Heart right ventricle (tissue), 16 donors: ENCODE measurements around the gene LIF. TPM values are rescaled to one million over a fixed set of nuclear protein-coding genes. Genes with fewer than 3 reads are reported as not detected.

Experiments used
- ATAC-seq, 8 donors: fragments of 200-7000 bp; cut with Tn5 transposase; one replicate each; pipeline ENCODE4 v1.9.1; 2020; ENCODE audit warnings: mild to moderate bottlenecking in 8 of 8, moderate library complexity in 8 of 8, moderate number of reproducible peaks in 1 of 8
- DNase-seq, 2 donors: peaks; one replicate each; pipeline ENCODE4 v3.0.0-alpha.2; 2020
- H3K27ac ChIP-seq, 10 donors: fragments of 200-600 bp; sonication (generic) in 2 of 10; one replicate each; pipeline versions ENCODE4 v1.5.0 to v1.8.0; 2020 to 2022; ENCODE audit warnings: mild to moderate bottlenecking in 3 of 10
- H3K27me3 ChIP-seq, 7 donors: fragments of 200-600 bp; one replicate each; pipeline ENCODE4 v1.8.0; 2021 to 2022; ENCODE audit warnings: mild to moderate bottlenecking in 2 of 7
- H3K36me3 ChIP-seq, 9 donors: fragments of 200-600 bp; sonication (generic) in 1 of 9; one replicate each; pipeline versions ENCODE4 v1.5.0 to v1.8.0; 2020 to 2022; ENCODE audit warnings: mild to moderate bottlenecking in 2 of 9
- H3K4me1 ChIP-seq, 9 donors: fragments of 200-600 bp; sonication (generic) in 1 of 9; one replicate each; pipeline versions ENCODE4 v1.5.0 to v1.8.0; 2020 to 2022; ENCODE audit warnings: mild to moderate bottlenecking in 4 of 9
- H3K4me3 ChIP-seq, 10 donors: fragments of 200-600 bp; sonication (generic) in 2 of 10; one replicate each; pipeline versions ENCODE4 v1.5.0 to v1.8.0; 2020 to 2022; ENCODE audit warnings: mild to moderate bottlenecking in 7 of 10, moderate library complexity in 2 of 10
- H3K9me3 ChIP-seq, 11 donors: fragments of 200-600 bp in 10 of 11; sonication (generic) in 2 of 11; one replicate each; pipeline versions ENCODE4 v1.5.0 to v1.8.0; 2013 to 2022; ENCODE audit warnings: mild to moderate bottlenecking in 2 of 11, control low read depth in 1 of 11, moderate library complexity in 1 of 11
- CTCF ChIP-seq, 9 donors: fragments of 200-600 bp; sonication (generic) in 2 of 9; IDR thresholded peaks; one replicate each; pipeline versions ENCODE4 v1.5.0 to v1.8.0; 2021 to 2022; ENCODE audit warnings: antibody characterized with exemption in 9 of 9, mild to moderate bottlenecking in 5 of 9, moderate library complexity in 1 of 9
- WGBS, 2 donors: extraction: QIAGEN DNeasy Blood & Tissue Kit; methylation state at CpG; one replicate each; pipeline ENCODE4 v1.1.7; 2013; ENCODE audit warnings: inconsistent platforms in 1 of 2; 5-methylcytosine and 5-hydroxymethylcytosine counted together
- intact Hi-C, 10 donors: fragments of 100-400 bp; cut with DNase I; formaldehyde crosslinking; loops; one replicate each; pipeline versions ENCODE4 v1.11.1 to v1.14.2; 2022
- polyA plus RNA-seq, 2 donors: library from polyadenylated mRNA; stranded (reverse); fragments of 200-250 nt; gene quantifications; one replicate each; pipeline ENCODE4 v1.2.3, GENCODE V29; 2013
- total RNA-seq, 10 donors: library from RNA; stranded (reverse); fragmentation: NEBNext Ultra II Directional in 3 of 10; extraction: Animal tissue kit (Norgen Biotek cat#: 25700) in 3 of 10; gene quantifications; one replicate each; pipeline versions ENCODE4 v1.2.1 to v1.2.4, GENCODE V29; 2021 to 2023
- donor health status: Arrhythmogenic right ventricular cardiomyopathy.
- donor health status: ischemic (EF 13 %, LVEDD 7.1; RV severe dilation, severe dysfunction).
- donor health status: healthy with polysubstance abuse.
- donor health status: DM: no; HTN: yes; CAD: no.
- donor health status: DM: no; HTN: no; CAD: no.
- donor health status: ischemic (EF 25% LVEDD 6.9; RV normal size, moderate dysfunction).
- donor health status: ischemic (EF 25% LVEDD 5.7; RV mildly dilated, moderate dysfunction).
- donor health status: healthy.
- donor health status: DM: yes; HTN: yes; CAD: no.
- donor health status: Ischemic cardiomyopathy.
- donor health status: ischemic (EF 35%, LVEDD 5.7; RV mildly dilated, moderate dysfunction).
- donor health status: nonischemic (EF 11% LVEDD 7.7; RV severe dilation, severe dysfunction).
- donor health status: DM: yes; HTN: yes; CAD: no.
- donor health status: PGD.
- donor health status: ischemic (EF 29% LVEDD 5.4; RV normal size, mild dysfunction).
- donor health status: nonischemic (EF 23%, LVEDD 6.1; RV moderate dilation, normal function).

The LIF gene
- total and polyA plus RNA-seq, 12 donors, result 0.17 to 8.8 (median 0.53) TPM

GRCh38 chr22:30193031-30193775 is 53.4 kb downstream of the LIF start:
- intact Hi-C loops, result no loop called here
- WGBS, 2 donors, result 94 to 97% methylated on average over 3 of the region's 3 CpGs
- Histone ChIP-seq H3K4me1 (peaks cover 0 to 72% (median 20%) of the 10 kb centered on the region in 9 donors), H3K27me3 (peaks cover 0 to 79% (median 57%) of the 10 kb centered on the region in 7 donors), H3K27ac (peak overlapping the region in 1 of 10 donors; percentile 91), H3K4me3 (no peak overlapping the region), H3K9me3 (no peaks in the 10 kb centered on the region), H3K36me3 (no peaks in the 10 kb centered on the region)
- ATAC-seq (no peak), DNase-seq (no peak)
- TF ChIP-seq CTCF (IDR thresholded peaks at IDR 0.05), result no peak

DNA sequence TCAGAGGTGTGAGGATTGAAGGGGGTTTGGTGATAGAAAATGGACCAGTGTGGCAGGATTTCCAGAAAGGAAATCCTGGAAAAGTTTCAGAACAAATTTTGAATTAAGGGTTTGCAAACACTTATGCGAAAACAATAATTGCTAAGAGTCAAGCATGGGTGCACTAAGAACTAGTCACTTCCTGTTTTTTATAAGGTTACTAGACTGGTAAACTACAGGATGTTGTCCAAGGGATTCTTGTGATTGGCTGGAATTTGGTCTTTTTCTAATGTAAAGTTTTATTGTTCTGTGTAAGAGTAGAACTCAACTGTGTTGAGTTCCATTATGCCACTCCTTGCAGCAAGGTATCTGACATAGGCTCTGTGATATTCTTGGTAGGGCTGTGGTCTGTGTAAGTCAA is 54.1 kb downstream of the LIF start:
- peaks cover 0 to 79% (median 52%) of the 10 kb centered on the region in 7 donors for H3K27me3 ChIP-seq
- H3K27ac ChIP-seq, result peak overlapping the region in 1 of 10 donors; percentile 91
- DNase-seq (no peak), ATAC-seq (no peak)
- H3K9me3 ChIP-seq, result no peaks in the 10 kb centered on the region
- intact Hi-C loops, result no loop called here
- no peak for TF ChIP-seq CTCF (IDR thresholded peaks at IDR 0.05)
- H3K4me1 ChIP-seq, result peaks cover 0 to 74% (median 20%) of the 10 kb centered on the region in 9 donors
- no peak overlapping the region for H3K4me3 ChIP-seq
- H3K36me3 ChIP-seq, result no peaks in the 10 kb centered on the region
- 71 to 97% methylated on average over 1 of the region's 1 CpG for WGBS, 2 donors

DNA sequence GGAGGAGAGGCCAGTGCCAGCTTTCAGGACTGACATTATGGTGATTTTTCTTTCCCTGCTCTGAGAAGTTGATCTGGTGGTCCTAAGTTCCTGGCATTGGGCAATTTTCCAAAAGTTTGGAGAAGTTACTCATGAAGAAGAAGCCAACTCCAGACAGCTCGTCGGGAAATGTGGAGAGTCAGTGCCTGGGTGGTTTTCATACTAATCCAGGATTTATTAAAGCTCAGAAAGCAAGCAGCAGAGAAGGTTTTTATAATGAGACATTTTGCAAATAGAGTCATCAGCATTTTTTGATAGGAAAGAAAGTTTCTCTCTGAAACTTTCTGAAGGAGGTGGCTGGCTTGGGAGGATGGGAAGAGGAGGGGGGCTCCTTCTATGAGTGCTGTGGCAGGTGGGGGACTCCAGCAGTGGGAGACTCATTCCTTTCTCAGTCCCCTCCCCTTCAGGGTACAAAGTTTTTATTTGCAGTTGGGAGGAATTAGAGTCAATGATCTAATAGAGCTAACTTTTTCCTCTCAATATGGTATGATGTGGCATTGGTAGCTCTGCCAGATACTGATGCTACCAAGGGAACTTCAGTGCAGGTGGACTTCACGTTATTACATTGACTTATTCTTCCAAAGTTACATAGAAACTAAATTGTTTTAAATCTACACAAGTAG is 55.4 kb downstream of the LIF start:
- H3K4me3 ChIP-seq, result no peak overlapping the region
- intact Hi-C loops, result no loop called here
- H3K27me3 ChIP-seq, result peaks cover 0 to 80% (median 52%) of the 10 kb centered on the region in 7 donors
- ATAC-seq (no peak), DNase-seq (no peak)
- H3K36me3 ChIP-seq, result no peaks in the 10 kb centered on the region
- no peaks in the 10 kb centered on the region for H3K9me3 ChIP-seq
- 82 to 86% methylated on average over 3 of the region's 3 CpGs for WGBS, 2 donors
- H3K27ac ChIP-seq, result no peak overlapping the region
- peaks cover 0 to 65% (median 8%) of the 10 kb centered on the region in 9 donors for H3K4me1 ChIP-seq
- TF ChIP-seq CTCF (IDR thresholded peaks at IDR 0.05), result no peak

- Histone ChIP-seq H3K4me1 (peaks cover 0 to 64% (median 4%) of the 10 kb centered on the region in 9 donors), H3K9me3 (no peaks in the 10 kb centered on the region), H3K4me3 (no peak overlapping the region), H3K27ac (no peak overlapping the region), H3K27me3 (peaks cover 0 to 82% (median 52%) of the 10 kb centered on the region in 7 donors), H3K36me3 (no peaks in the 10 kb centered on the region)
- TF ChIP-seq CTCF (IDR thresholded peaks at IDR 0.05), result no peak
- intact Hi-C loops, result no loop called here
- no peak for DNase-seq
- 78 to 85% methylated on average over 1 of the region's 1 CpG for WGBS, 2 donors
- no peak for ATAC-seq
Measured at GRCh38 chr22:30190574-30190973, 56.0 kb downstream of the LIF start.

Other genes with a start within 250 kb of the LIF start
- gene HORMAD2, start 166.3 kb downstream of the LIF start, total RNA-seq, result not detected
- gene HORMAD2, start 166.3 kb downstream of the LIF start, polyA plus RNA-seq, result not detected
- gene OSM, start 20.1 kb upstream of the LIF start, total RNA-seq, result 1 to 10 TPM in 1 of 10 donors, under 1 TPM in 7, not detected in 2; 0.20 to 2.8 (median 0.44) TPM
- under 1 TPM in 1 of 2 donors, not detected in 1; 0.22 TPM for gene OSM, start 20.1 kb upstream of the LIF start, polyA plus RNA-seq
- 1 to 10 TPM; 2.8 to 7.9 (median 5.4) TPM for gene CASTOR1, start 42.7 kb upstream of the LIF start, total RNA-seq
- gene CASTOR1, start 42.7 kb upstream of the LIF start, polyA plus RNA-seq, result 10 to 100 TPM; 13.9 to 14.7 TPM
- gene TBC1D10A, start 80.2 kb upstream of the LIF start, total RNA-seq, result 1 to 10 TPM; 3.2 to 7.5 (median 5.6) TPM
- gene TBC1D10A, start 80.2 kb upstream of the LIF start, polyA plus RNA-seq, result 1 to 10 TPM; 6.9 to 9.5 TPM
- 100 to 1,000 TPM in 6 of 10 donors, 10 to 100 TPM in 4; 84.4 to 132 (median 111) TPM for gene SF3A1, start 110.1 kb upstream of the LIF start, total RNA-seq
- gene SF3A1, start 110.1 kb upstream of the LIF start, polyA plus RNA-seq, result 10 to 100 TPM; 13.2 to 16.0 TPM
- 1 to 10 TPM in 3 of 10 donors, under 1 TPM in 7; 0.11 to 1.2 (median 0.85) TPM for gene CCDC157, start 110.2 kb upstream of the LIF start, total RNA-seq
- 1 to 10 TPM in 1 of 2 donors, under 1 TPM in 1; 0.88 to 1.2 TPM for gene CCDC157, start 110.2 kb upstream of the LIF start, polyA plus RNA-seq
- 10 to 100 TPM in 1 of 10 donors, 1 to 10 TPM in 9; 3.4 to 10.5 (median 6.0) TPM for gene RNF215, start 140.7 kb upstream of the LIF start, total RNA-seq
- 1 to 10 TPM; 4.9 to 7.2 TPM for gene RNF215, start 140.7 kb upstream of the LIF start, polyA plus RNA-seq
- gene SEC14L2, start 150.3 kb upstream of the LIF start, total RNA-seq, result 1 to 10 TPM in 2 of 10 donors, under 1 TPM in 8; 0.21 to 3.7 (median 0.78) TPM
- gene SEC14L2, start 150.3 kb upstream of the LIF start, polyA plus RNA-seq, result 1 to 10 TPM in 1 of 2 donors, under 1 TPM in 1; 0.80 to 7.6 TPM
- 10 to 100 TPM in 7 of 10 donors, 1 to 10 TPM in 3; 5.9 to 31.0 (median 13.2) TPM for gene MTFP1, start 179.0 kb upstream of the LIF start, total RNA-seq
- 100 to 1,000 TPM in 1 of 2 donors, 10 to 100 TPM in 1; 50.8 to 132 TPM for gene MTFP1, start 179.0 kb upstream of the LIF start, polyA plus RNA-seq
- gene SEC14L3, start 225.3 kb upstream of the LIF start, total RNA-seq, result not detected
- not detected for gene SEC14L3, start 225.3 kb upstream of the LIF start, polyA plus RNA-seq